Upper lobe of right lung (tissue), 1 donor: ENCODE measurements around the gene TBCCD1. TPM values are rescaled to one million over a fixed set of nuclear protein-coding genes. Genes with fewer than 3 reads are reported as not detected.

Source experiments
- ATAC-seq: fragments of 200-7000 bp; cut with Tn5 transposase; one replicate; pipeline ENCODE4 v1.9.1; 2020; ENCODE audit warnings: mild to moderate bottlenecking, moderate library complexity
- DNase-seq: peaks from one replicate; pipeline ENCODE4 v3.0.0-alpha.2; 2020
- H3K27ac ChIP-seq: fragments of 200-600 bp; one replicate; pipeline ENCODE4 v1.8.0; 2022
- H3K27me3 ChIP-seq: fragments of 200-600 bp; one replicate; pipeline ENCODE4 v1.8.0; 2022; ENCODE audit warnings: mild to moderate bottlenecking
- H3K36me3 ChIP-seq: fragments of 200-600 bp; one replicate; pipeline ENCODE4 v1.8.0; 2022
- H3K4me1 ChIP-seq: fragments of 200-600 bp; one replicate; pipeline ENCODE4 v1.8.0; 2022
- H3K4me3 ChIP-seq: fragments of 200-600 bp; one replicate; pipeline ENCODE4 v1.8.0; 2022; ENCODE audit warnings: mild to moderate bottlenecking
- H3K9me3 ChIP-seq: fragments of 200-600 bp; one replicate; pipeline ENCODE4 v1.8.0; 2022
- intact Hi-C: fragments of 100-400 bp; cut with DNase I; formaldehyde crosslinking; loops from one replicate; pipeline ENCODE4 v1.11.0; 2022
- total RNA-seq: library from RNA; stranded (reverse); fragmentation: NEBNext Ultra II Directional; extraction: Animal tissue kit (Norgen Biotek cat#: 25700); gene quantifications from one replicate; pipeline ENCODE4 v1.2.1, GENCODE V29; 2021
- TF ChIP-seq, protein P1 (sequence below): fragments of 200-600 bp; IDR thresholded peaks from one replicate; pipeline ENCODE4 v1.8.0; 2022; ENCODE audit warnings: antibody characterized with exemption
- donor health status: DM: no; HTN: yes; CAD: no; lungs with severe emphysema.

Gene TBCCD1
- total RNA-seq, 1 donor from 2014 or later, result 11.3 TPM

DNA sequence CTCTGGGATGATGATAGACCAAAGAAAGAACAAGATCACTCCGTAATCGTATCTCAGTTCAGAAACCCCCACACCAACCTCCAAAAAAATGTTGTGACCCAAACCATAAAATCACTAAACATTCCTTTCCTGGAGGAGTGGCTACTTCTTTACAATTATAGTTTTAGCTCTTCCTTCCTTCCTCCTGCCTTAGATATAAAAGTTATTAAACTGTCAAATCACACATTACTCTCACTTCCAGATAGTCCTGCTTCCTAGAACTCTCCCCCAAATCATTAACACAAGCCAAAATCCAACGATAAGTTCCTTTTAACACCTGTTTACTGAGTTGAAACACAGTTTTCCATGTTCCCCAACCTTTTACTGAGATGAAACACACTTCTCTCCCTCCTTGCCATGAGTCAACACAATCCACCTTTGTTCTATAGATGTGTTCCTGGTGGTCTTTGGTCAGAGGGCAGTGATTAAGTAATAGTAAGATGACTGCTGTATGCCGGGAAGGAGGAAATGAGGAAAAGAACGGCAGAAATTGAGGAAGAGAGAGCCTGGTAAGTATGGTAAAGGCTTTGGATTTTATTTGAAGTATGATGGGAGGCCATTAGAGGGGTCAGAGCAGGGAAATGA is 14.6 kb downstream of the TBCCD1 start:
- no peak overlapping the region for H3K4me3 ChIP-seq
- peaks cover 76% of the 10 kb centered on the region for H3K36me3 ChIP-seq
- no peak overlapping the region for H3K27ac ChIP-seq
- no peaks in the 10 kb centered on the region for H3K4me1 ChIP-seq
- no peaks in the 10 kb centered on the region for H3K27me3 ChIP-seq
- TF ChIP-seq, protein P1, sequence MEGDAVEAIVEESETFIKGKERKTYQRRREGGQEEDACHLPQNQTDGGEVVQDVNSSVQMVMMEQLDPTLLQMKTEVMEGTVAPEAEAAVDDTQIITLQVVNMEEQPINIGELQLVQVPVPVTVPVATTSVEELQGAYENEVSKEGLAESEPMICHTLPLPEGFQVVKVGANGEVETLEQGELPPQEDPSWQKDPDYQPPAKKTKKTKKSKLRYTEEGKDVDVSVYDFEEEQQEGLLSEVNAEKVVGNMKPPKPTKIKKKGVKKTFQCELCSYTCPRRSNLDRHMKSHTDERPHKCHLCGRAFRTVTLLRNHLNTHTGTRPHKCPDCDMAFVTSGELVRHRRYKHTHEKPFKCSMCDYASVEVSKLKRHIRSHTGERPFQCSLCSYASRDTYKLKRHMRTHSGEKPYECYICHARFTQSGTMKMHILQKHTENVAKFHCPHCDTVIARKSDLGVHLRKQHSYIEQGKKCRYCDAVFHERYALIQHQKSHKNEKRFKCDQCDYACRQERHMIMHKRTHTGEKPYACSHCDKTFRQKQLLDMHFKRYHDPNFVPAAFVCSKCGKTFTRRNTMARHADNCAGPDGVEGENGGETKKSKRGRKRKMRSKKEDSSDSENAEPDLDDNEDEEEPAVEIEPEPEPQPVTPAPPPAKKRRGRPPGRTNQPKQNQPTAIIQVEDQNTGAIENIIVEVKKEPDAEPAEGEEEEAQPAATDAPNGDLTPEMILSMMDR, result no peak
- DNase-seq (no peak), ATAC-seq (peak; percentile 34)
- no peaks in the 10 kb centered on the region for H3K9me3 ChIP-seq
- intact Hi-C loops, result no loop called here

DNA sequence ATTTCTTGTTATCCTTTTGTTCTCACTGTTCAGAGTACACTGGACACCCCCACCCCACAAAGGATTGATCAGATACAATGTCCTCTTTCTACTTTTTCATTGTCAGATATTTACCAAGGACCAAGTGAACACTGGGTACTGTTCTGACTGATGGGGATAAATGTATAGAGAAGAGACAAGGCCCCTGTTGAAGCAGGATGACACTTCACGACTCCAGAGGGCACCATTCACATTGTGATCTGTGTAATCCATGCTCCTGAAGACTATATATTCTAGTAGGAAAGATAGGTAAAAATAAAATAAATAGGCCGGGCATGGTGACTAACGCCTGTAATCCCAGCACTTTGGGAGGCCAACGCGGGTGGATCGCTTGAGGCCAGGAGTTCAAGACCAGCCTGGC is 15.8 kb downstream of the TBCCD1 start:
- Histone ChIP-seq H3K27me3 (no peaks in the 10 kb centered on the region), H3K4me3 (no peak overlapping the region), H3K9me3 (no peaks in the 10 kb centered on the region), H3K27ac (no peak overlapping the region), H3K36me3 (peaks cover 73% of the 10 kb centered on the region), H3K4me1 (no peaks in the 10 kb centered on the region)
- DNase-seq (no peak), ATAC-seq (no peak)
- TF ChIP-seq, protein P1, result no peak
- intact Hi-C loops, result no loop called here

DNA sequence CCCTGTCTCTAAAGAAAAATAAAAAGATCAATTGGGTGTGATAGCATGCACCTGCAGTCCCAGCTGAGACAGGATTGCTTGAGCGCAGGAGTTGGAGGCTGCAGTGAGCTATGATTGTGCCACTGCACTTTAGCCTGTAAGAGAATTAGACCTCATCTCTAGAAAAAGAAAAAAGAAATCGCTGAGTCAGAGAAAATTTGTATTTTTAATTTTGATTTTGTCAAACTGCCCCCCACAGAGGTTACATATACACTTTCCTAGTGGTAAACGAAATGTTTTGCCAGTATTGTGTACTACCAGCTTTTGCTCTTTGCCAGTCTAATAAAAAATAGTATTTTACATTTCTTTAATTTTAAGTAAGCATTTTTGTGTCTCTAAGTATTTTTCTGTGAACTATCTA is 17.6 kb downstream of the TBCCD1 start:
- TF ChIP-seq, protein P1, result no peak
- ATAC-seq, result no peak
- Histone ChIP-seq H3K36me3 (peaks cover 69% of the 10 kb centered on the region), H3K27ac (no peak overlapping the region), H3K27me3 (no peaks in the 10 kb centered on the region), H3K4me1 (no peaks in the 10 kb centered on the region), H3K4me3 (no peak overlapping the region), H3K9me3 (no peaks in the 10 kb centered on the region)
- intact Hi-C loops, result no loop called here
- no peak for DNase-seq

DNA sequence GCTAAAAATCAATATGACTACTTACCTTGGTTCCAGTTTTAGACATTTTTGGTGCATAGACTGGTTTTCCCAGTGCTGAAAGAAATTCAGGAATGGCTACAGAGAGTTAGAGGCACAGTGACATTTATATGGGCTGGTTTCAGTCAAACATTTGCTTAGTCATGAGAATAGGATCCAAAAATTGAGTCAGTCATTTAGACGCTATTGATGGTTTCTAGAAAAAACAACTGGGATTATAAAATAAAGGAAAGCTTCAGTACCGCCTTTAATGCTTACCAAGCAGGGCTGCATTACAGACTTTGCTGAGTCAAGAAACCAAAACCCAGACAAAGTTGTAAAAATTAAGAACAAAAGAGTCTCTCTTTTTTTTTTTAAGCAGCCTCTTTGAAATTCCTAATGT is 22.9 kb downstream of the TBCCD1 start, which contains the start of gene CRYGS:
Gene CRYGS, minus strand, starts transcription at position 100 of the 400 bp plus-strand sequence. Its CDS starts 54 bp downstream, at position 46.
- Histone ChIP-seq H3K9me3 (no peaks in the 10 kb centered on the region), H3K27me3 (no peaks in the 10 kb centered on the region), H3K36me3 (peaks cover 41% of the 10 kb centered on the region), H3K4me1 (peaks cover 4% of the 10 kb centered on the region), H3K27ac (no peak within 1 kb of the TSS), H3K4me3 (no peak within 1 kb of the TSS)
- TF ChIP-seq, protein P1, result no peak
- intact Hi-C loops, result no loop called here
- DNase-seq (no peak), ATAC-seq (no peak)

DNA sequence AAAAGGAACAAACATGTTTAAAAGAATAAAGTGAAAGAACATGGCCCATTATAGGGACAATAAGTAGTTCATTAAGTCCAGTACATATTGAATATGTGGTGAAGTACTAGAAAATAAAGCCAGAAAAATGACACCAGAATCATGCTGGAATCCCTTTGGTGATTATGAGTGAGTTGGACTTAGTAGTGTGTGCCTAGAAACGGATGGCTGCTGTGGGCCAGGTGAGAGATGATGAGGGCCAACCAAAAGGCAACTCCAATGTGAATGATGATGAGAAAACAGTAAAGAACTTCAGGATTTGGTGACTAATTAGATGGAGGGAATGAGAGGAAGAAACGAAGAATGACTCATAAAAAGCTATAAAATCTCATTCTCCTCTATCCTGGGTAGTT is 26.3 kb downstream of the TBCCD1 start:
- intact Hi-C loops, result no loop called here

More for the DNA sequence above, 26.3 kb downstream of the TBCCD1 start:
- no peak overlapping the region for H3K27ac ChIP-seq
- no peak overlapping the region for H3K4me3 ChIP-seq
- ATAC-seq, result no peak
- peaks cover 4% of the 10 kb centered on the region for H3K4me1 ChIP-seq
- H3K9me3 ChIP-seq, result no peaks in the 10 kb centered on the region
- no peak for DNase-seq
- TF ChIP-seq, protein P1, result no peak
- peaks cover 18% of the 10 kb centered on the region for H3K36me3 ChIP-seq
- H3K27me3 ChIP-seq, result no peaks in the 10 kb centered on the region
